Ascending aorta (tissue), 2 donors: ENCODE data around the gene PCNX3. TPM values are rescaled to one million over a fixed set of nuclear protein-coding genes. Genes with fewer than 3 reads are reported as not detected.

Experiments used
- DNase-seq, 2 donors: peaks; one replicate each; pipeline ENCODE4 v3.0.0-alpha.2; 2019; ENCODE audit warnings: low spot score in 2 of 2
- H3K27ac ChIP-seq, 2 donors: fragments of 200-600 bp; sonication (generic); one replicate each; pipeline ENCODE4 v1.5.1; 2016 to 2017; ENCODE audit warnings: mild to moderate bottlenecking in 1 of 2
- H3K27me3 ChIP-seq: fragments of 200-600 bp; sonication (generic); one replicate; pipeline ENCODE4 v1.5.1; 2017
- H3K36me3 ChIP-seq, 2 donors: fragments of 200-600 bp; sonication (generic); one replicate each; pipeline ENCODE4 v1.5.1; 2016
- H3K4me1 ChIP-seq, 2 donors: fragments of 200-600 bp; sonication (generic); one replicate each; pipeline ENCODE4 v1.5.1; 2016 to 2017; ENCODE audit warnings: mild to moderate bottlenecking in 1 of 2
- H3K4me3 ChIP-seq, 2 donors: fragments of 200-600 bp; sonication (generic); one replicate each; pipeline ENCODE4 v1.5.1; 2016 to 2017; ENCODE audit warnings: mild to moderate bottlenecking in 1 of 2
- H3K9me3 ChIP-seq, 2 donors: fragments of 200-600 bp; sonication (generic); one replicate each; pipeline ENCODE4 v1.5.1; 2016
- CTCF ChIP-seq, 3 experiments: fragments of 200-600 bp in 2 of 3; fragments of 450-650 bp in 1 of 3; sonication (generic) in 2 of 3; IDR thresholded peaks; one replicate each; pipeline ENCODE4 v1.5.1; 2016 to 2019; ENCODE audit warnings: antibody characterized with exemption in 3 of 3, mild to moderate bottlenecking in 1 of 3, moderate library complexity in 1 of 3
- intact Hi-C: fragments of 100-400 bp; cut with DNase I; formaldehyde crosslinking; loops from one replicate; pipeline ENCODE4 v1.15.1; 2023
- total RNA-seq: library from RNA; depleted of rRNA; stranded (reverse); fragments of >200 nt; gene quantifications from one replicate; pipeline ENCODE4 v1.1.0, GENCODE V29; 2016

Gene PCNX3
- total RNA-seq, 1 donor from 2014 or later: 181 TPM

- Histone ChIP-seq H3K9me3 (no peaks in the 10 kb centered on the region), H3K27me3 (no peaks in the 10 kb centered on the region), H3K4me1 (no peaks in the 10 kb centered on the region), H3K27ac (no peak overlapping the region), H3K36me3 (peaks cover 87 to 94% of the 10 kb centered on the region in 2 donors), H3K4me3 (no peak overlapping the region)
- TF ChIP-seq CTCF (IDR thresholded peaks at IDR 0.05): no peak
- DNase-seq: no peak
- intact Hi-C loops: no loop called here
Measured at GRCh38 chr11:65623852-65624616, 8.5 kb downstream of the PCNX3 start.

DNA sequence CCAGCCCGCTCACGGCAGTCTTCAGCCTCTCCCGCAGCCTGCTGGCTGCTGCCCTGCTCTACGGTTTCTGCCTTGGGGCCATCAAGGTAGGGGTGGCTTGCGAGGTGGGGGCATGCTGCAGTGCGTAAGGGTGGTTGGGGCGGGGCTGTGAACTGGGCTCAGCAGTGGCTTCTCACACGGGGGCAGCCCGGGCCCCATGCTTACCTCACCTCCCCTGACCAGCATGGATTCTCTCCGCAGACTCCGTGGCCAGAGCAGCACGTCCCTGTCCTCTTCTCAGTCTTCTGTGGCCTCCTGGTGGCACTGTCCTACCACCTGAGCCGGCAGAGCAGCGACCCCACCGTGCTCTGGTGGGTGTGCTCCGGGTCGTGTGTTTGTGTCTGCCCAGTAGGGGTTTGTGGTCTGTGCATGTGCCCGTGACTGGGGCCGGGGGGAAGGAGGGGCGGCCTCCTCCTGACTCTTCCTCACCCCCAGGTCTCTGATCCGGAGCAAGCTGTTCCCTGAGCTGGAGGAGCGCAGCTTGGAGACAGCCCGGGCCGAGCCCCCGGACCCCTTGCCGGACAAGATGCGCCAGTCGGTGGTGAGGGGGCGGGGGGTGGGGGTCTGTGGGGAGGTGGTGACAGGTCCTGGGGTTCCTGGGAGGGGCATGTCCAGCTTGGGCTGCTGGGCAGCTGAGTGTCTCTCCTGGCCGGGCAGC, 9.5 kb downstream of the PCNX3 start:
- Histone ChIP-seq H3K27me3 (no peaks in the 10 kb centered on the region), H3K4me1 (no peaks in the 10 kb centered on the region), H3K4me3 (no peak overlapping the region), H3K27ac (no peak overlapping the region), H3K9me3 (no peaks in the 10 kb centered on the region), H3K36me3 (peaks cover 87 to 94% of the 10 kb centered on the region in 2 donors)
- DNase-seq: no peak
- TF ChIP-seq CTCF (IDR thresholded peaks at IDR 0.05): no peak
- intact Hi-C loops: no loop called here

DNA sequence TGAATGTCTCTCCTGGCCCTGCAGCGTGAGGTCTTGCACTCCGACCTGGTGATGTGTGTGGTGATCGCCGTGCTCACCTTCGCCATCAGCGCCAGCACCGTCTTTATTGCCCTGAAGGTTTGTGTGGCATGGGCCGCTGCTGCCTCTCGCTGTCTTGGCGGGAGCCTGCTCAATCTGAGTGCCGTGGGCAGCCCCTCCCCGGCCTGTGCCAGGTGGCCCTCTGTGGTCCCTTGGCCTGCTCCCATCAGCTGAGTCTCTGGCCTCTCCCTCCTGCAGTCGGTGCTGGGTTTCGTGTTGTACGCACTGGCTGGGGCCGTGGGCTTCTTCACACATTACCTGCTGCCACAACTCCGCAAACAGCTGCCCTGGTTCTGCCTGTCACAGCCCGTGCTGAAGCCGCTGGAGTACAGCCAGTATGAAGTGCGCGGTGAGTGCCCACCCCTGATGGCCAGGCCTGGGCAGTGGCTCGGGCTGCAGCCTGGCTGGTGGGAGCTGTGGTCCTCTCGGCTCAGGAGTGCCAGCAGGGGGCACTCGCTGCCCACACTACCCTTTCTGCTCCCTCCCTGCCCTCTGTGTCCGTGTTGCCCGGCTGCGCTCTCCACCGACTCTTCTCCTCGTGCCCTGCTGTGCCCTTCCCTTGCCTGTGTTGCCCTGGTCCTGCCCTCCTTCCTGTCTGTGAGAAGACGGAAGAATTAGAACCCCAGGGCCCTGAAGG, 10.2 kb downstream of the PCNX3 start:
- intact Hi-C loops: no loop called here
- TF ChIP-seq CTCF (IDR thresholded peaks at IDR 0.05): peak; percentile 53 to 54 (median 53)
- peaks cover 87 to 94% of the 10 kb centered on the region in 2 donors for H3K36me3 ChIP-seq
- H3K27ac ChIP-seq: no peak overlapping the region
- no peaks in the 10 kb centered on the region for H3K27me3 ChIP-seq
- H3K4me3 ChIP-seq: no peak overlapping the region
- no peaks in the 10 kb centered on the region for H3K9me3 ChIP-seq
- no peaks in the 10 kb centered on the region for H3K4me1 ChIP-seq
- DNase-seq: no peak

DNA sequence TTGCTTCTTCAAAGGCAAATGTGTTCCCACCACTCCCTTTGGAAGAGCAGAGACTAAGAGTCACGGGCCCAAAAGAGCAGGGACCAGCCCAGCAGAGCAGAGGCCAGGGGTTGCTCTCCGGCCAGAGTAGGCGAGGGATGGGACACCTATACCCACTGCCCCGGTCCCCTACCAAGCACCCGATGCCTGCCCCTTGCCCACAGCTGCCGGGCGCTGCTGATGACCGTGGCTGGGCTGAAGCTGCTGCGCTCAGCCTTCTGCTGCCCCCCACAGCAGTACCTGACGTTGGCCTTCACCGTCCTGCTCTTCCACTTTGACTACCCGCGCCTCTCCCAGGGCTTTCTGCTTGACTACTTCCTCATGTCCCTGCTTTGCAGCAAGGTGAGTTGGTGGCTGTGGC, 11.6 kb downstream of the PCNX3 start:
- TF ChIP-seq CTCF (IDR thresholded peaks at IDR 0.05): no peak
- intact Hi-C loops: no loop called here
- Histone ChIP-seq H3K9me3 (no peaks in the 10 kb centered on the region), H3K27me3 (no peaks in the 10 kb centered on the region), H3K4me1 (no peaks in the 10 kb centered on the region), H3K36me3 (peaks cover 85 to 95% of the 10 kb centered on the region in 2 donors), H3K4me3 (no peak overlapping the region), H3K27ac (no peak overlapping the region)
- DNase-seq: no peak

GRCh38 chr11:65629579-65629978, 14.0 kb downstream of the PCNX3 start:
- intact Hi-C loops: no loop called here
- H3K27ac ChIP-seq: no peak overlapping the region

More at GRCh38 chr11:65629579-65629978, 14.0 kb downstream of the PCNX3 start:
- H3K36me3 ChIP-seq: peaks cover 82 to 93% of the 10 kb centered on the region in 2 donors
- no peak for TF ChIP-seq CTCF (IDR thresholded peaks at IDR 0.05)
- no peak overlapping the region for H3K4me3 ChIP-seq
- DNase-seq: no peak
- no peaks in the 10 kb centered on the region for H3K9me3 ChIP-seq
- H3K4me1 ChIP-seq: no peaks in the 10 kb centered on the region
- no peaks in the 10 kb centered on the region for H3K27me3 ChIP-seq
